Motor neuron (in vitro differentiated cells): ENCODE data around the gene ZCCHC13. TPM values are rescaled to one million over a fixed set of nuclear protein-coding genes. Genes with fewer than 3 reads are reported as not detected.
"Not testable (repeated sequence)": the region's sequence is repeated elsewhere in the genome, so short reads cannot be mapped to it uniquely, and the experiment has no call there.

ENCODE experiments used
- ATAC-seq, 8 experiments: fragments of 200-7000 bp; cut with Tn5 transposase; replicated peaks in 6 of 8; 2 replicates each; pipeline ENCODE4 v1.8.0; 2021; ENCODE audit warnings: mild to moderate bottlenecking in 8 of 8, moderate library complexity in 8 of 8
- H3K27ac ChIP-seq, 2 donors: fragments of 250-450 bp; sonication (Bioruptor Pico); 2 replicates each; pipeline ENCODE4 v1.9.0; 2021; ENCODE audit warnings: antibody characterized with exemption in 2 of 2, mild to moderate bottlenecking in 2 of 2, moderate library complexity in 1 of 2
- H3K4me1 ChIP-seq, 2 donors: fragments of 250-450 bp; sonication (Bioruptor Pico); replicated peaks in 1 of 2; 2 replicates each; pipeline ENCODE4 v1.6.1; 2021; ENCODE audit warnings: antibody characterized with exemption in 2 of 2, mild to moderate bottlenecking in 2 of 2, moderate library complexity in 1 of 2
- H3K4me3 ChIP-seq, 5 donors: fragments of 250-450 bp; sonication (Bioruptor Pico); 2 replicates each; pipeline ENCODE4 v1.9.0; 2021; ENCODE audit warnings: antibody characterized with exemption in 5 of 5, mild to moderate bottlenecking in 5 of 5, moderate library complexity in 4 of 5
- WGBS, 10 experiments: fragments of 450-650 bp; shearing (Covaris generic); methylation state at CpG; one replicate each; pipeline ENCODE4 v1.0.0; 2022; 5-methylcytosine and 5-hydroxymethylcytosine counted together
- in situ Hi-C, 9 experiments: fragments of 400-800 bp; cut with MboI; loops; one replicate each; pipeline ENCODE4 v1.15.0; 2021; ENCODE audit warnings: low sequenced_read_pairs in 9 of 9, low pct_unique_long_range_greater_than_20kb in 2 of 9; ENCODE audit not compliant: unreplicated experiment in 9 of 9
- total RNA-seq, 8 experiments: library from RNA; unstranded; fragments of 300-600 nt; gene quantifications; 2 replicates each; pipeline versions ENCODE4 v1.2.3 to v1.2.4, GENCODE V29; 2022

Gene ZCCHC13
- under 1 TPM in 1 of 8 experiments, not detected in 7; 0.52 TPM for total RNA-seq

DNA sequence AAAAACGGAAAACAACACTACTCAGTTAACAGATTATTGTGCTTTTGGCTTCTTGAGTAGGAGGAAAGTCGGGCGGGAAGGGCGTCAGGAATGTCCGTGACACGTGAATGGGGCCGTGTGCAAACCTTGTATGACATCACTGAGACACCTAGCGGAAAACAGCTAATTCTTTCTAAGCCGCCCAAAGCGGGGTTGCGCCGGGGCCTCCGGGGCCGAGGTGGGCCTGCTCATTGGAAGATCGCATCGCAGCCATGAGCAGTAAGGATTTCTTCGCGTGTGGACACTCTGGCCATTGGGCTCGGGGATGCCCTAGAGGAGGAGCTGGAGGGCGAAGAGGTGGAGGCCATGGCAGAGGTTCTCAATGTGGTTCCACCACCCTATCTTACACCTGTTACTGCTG, at the start of gene ZCCHC13:
ZCCHC13 (plus strand) TSS at position 165 of the 400 bp plus-strand sequence; CDS start at position 252, 87 bp downstream.
- no peak for ATAC-seq
- H3K27ac ChIP-seq: no peak within 1 kb of the TSS
- in situ Hi-C loops: no loop called here
- H3K4me3 ChIP-seq: no peak within 1 kb of the TSS
- no peaks in the 10 kb centered on the region for H3K4me1 ChIP-seq
- 53 to 68% methylated on average over 3 to 12 of the region's 20 CpGs; no CpG with 5 or more reads in 8 of the 10 experiments for WGBS, 10 experiments

DNA sequence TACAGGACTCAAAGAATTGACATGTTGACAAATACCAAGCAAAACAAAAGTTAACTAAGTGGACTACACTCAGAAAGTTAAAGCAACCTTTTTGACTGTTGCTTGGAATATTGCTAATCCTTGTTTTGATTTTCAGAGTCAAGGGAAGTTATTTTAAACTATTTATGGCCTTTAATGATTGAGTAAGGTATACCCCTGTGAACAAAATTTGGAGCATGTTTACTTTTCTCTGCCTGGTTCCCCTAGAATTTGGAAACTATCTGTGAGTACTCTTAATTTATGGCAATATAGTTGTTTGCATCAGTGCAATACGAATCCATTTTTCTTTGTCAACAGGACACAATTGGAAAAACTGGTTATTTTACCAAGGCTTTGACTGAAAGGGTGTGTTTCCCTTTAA, 45.9 kb upstream of the ZCCHC13 start:
- H3K4me1 ChIP-seq, H3K27ac ChIP-seq, ATAC-seq, H3K4me3 ChIP-seq, in situ Hi-C loops: not testable (repeated sequence)
- 29 to 100% (median 70%) methylated on average over 1 of the region's 1 CpG; no CpG with 5 or more reads in 7 of the 10 experiments for WGBS, 10 experiments

DNA sequence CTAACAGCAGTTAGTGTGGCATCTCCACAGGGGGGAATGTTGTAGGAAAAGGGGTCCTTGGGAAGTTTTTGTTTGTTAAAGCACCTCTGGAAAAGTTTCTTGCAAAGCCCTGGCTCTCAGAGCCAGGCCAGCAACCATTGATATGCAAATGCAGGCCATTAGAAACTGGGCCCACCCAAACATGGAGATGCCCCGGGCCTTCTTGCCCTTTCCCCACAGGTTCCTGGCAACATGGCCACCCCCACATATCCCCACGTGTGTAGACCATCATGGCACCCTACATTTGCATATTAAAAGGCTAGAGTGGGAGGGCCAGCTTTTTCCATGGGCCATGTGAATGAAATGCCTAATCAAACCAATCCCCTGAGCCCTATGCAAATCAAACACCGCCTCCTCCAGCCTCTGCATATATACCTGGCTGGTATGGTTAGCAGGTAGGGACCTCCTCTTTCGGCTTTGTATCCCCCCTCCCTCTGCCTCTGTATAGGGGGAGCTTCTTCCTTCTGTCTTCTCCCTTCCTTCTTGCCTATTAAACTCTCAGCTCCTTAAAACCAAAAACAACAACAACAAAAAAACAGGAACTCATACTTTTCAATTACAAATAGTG, 44.0 kb upstream of the ZCCHC13 start:
- ATAC-seq: peak in 1 of 8 experiments; percentile 63
- H3K4me3 ChIP-seq: no peak overlapping the region
- H3K27ac ChIP-seq: no peak overlapping the region
- in situ Hi-C loops: no loop called here
- WGBS, 10 experiments: 53% methylated on average over 2 of the region's 4 CpGs; no CpG with 5 or more reads in 9 of the 10 experiments
- no peaks in the 10 kb centered on the region for H3K4me1 ChIP-seq

DNA sequence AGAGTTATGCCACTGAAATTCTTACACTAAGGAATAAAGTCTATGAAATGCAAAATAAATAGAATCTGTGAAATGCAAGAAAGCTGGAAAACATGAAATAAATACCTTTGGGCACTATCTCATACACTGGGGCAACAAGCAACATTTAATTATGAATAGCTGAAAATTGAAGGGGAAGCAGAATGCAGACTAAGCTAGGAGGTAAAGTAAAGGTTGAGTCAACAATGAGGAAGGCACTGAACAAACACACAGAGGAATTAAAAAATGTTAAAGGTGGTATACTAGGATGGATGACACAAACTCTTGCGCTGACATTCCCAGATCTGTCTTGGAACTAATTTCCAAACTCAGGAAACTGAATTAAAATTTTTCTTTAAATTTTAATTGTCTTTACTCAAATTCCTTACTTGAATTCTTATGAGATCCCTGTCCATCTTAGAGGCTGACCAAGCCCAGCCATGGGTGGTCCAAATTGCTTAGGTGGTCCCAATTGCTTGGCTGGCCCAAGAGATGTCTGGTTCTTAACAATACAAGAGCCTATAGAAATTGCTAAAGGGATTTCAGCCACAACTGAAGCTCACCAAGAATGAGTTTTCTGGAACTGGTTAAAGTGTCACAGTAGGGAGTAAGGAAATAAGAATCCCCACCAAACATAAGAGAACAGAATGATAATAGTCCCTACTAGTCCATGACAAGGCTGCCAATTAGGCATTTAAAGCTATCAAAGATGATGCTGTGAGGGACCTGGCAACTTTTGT, 41.3 kb upstream of the ZCCHC13 start:
- H3K4me3 ChIP-seq: no peak overlapping the region
- in situ Hi-C loops: no loop called here
- peak in 1 of 8 experiments; percentile 79 for ATAC-seq
- H3K4me1 ChIP-seq: no peaks in the 10 kb centered on the region
- no peak overlapping the region for H3K27ac ChIP-seq
- 38 to 100% (median 80%) methylated on average over 1 of the region's 1 CpG; no CpG with 5 or more reads in 5 of the 10 experiments for WGBS, 10 experiments

DNA sequence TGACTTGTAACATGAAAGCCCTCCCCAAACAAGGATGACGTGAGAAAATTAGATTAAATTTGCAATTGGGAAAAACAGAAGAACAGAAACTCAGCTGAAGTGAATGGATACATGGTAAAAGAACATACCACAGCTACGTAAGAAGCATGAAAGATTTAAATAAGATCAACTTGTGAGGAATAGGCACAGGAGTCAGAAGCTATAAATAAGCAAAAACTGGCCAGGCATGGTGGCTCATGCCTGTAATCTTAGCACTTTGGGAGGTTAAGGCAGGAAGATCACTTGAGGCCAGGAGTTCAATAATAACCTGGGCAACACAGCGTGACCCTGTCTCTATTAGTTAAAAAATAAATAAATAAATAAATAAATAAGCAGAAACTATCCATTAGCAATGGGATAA, 33.6 kb upstream of the ZCCHC13 start:
- WGBS, 10 experiments: 34 to 100% (median 100%) methylated on average over 1 to 3 of the region's 3 CpGs; no CpG with 5 or more reads in 3 of the 10 experiments
- Histone ChIP-seq H3K4me3 (no peak overlapping the region), H3K4me1 (no peaks in the 10 kb centered on the region), H3K27ac (no peak overlapping the region)
- in situ Hi-C loops: no loop called here
- no peak for ATAC-seq

DNA sequence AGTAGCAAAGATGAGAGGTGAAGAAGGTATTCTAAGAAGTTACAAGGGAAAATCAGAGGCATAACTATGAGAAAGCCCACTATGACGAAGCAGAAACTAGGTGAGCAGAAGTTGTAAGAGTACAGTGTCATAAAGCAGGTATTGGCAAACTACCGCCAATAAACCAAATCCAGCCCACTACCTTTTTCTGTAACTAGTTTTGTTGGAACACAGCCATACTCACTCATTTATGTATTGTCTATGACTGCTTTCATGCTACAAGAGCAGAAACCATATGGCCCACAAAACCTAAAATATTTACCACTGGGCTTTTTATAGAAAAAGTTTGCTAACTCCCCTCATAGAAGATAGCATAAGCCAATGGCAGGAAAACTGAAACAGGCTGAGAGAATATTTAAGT, 31.8 kb upstream of the ZCCHC13 start:
- in situ Hi-C loops: no loop called here
- 61 to 100% (median 100%) methylated on average over 1 to 2 of the region's 2 CpGs; no CpG with 5 or more reads in 4 of the 10 experiments for WGBS, 10 experiments
- Histone ChIP-seq H3K27ac (no peak overlapping the region), H3K4me1 (no peaks in the 10 kb centered on the region), H3K4me3 (no peak overlapping the region)
- ATAC-seq: no peak

DNA sequence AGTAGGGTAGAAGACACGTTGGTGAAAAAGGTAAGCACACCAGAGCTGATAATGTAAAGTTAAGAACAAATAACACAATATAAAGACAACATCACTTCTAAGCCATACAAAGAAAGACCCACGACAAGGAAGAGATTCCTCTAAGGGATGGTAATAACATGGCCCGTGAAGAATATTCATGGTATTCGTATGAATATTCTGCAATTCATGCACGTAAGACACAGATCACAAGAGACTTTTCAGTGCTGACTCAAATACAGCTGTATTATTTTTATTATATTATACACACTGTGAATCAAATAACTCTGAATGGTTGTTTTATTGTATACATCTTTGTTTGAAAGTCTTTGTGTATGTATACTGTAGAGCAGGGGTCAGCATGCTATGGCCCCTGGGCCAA, 29.5 kb upstream of the ZCCHC13 start:
- H3K4me1 ChIP-seq: no peaks in the 10 kb centered on the region
- in situ Hi-C loops: no loop called here
- no peak overlapping the region for H3K27ac ChIP-seq
- H3K4me3 ChIP-seq: no peak overlapping the region
- ATAC-seq: peak in 3 of 8 experiments; percentile 87 to 96 (median 93)
- WGBS, 10 experiments: 0 to 60% (median 35%) methylated on average over 1 to 5 of the region's 5 CpGs; no CpG with 5 or more reads in 5 of the 10 experiments

DNA sequence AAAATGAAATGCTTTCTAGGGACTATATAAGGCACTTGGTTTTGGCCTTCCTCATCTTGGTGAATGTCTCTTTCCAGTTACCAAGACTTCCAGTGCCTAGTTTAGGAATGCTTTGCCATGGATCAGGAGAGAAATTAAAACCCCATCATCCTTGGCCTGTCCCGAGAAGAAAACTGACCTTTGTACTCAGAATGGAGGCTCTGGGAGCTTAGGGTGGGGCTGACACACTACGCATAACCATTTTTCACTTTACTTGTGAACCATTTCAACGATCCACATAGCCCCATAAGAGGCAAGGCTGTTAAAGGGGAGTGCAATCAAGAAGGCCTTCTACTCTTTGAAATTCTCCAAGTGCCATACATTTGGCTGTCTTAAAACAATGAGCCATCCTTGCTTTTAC, 26.7 kb upstream of the ZCCHC13 start:
- ATAC-seq: peak in 1 of 8 experiments; percentile 45
- H3K4me1 ChIP-seq: no peaks in the 10 kb centered on the region
- H3K27ac ChIP-seq: no peak overlapping the region
- 17 to 83% (median 20%) methylated on average over 1 to 2 of the region's 3 CpGs; no CpG with 5 or more reads in 7 of the 10 experiments for WGBS, 10 experiments
- in situ Hi-C loops: no loop called here
- H3K4me3 ChIP-seq: no peak overlapping the region

DNA sequence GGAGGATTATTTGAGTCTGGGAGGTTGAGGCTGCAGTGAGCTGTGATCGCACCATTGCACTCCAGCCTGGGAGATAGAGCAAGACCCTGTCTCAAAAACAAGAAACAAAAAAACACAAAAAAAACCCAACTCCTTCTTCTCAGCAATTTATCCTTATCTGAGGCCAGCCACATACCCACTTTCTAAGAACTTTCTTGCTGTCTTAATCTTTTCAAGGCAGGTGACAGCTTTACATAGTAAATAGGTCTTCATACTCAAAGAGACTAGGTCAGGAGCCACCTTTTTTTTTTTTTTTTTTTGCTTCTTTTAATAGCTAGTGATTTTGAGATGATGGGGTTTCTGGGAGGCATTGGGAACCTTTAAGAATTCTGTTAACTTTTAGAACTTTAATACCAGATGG, 26.1 kb upstream of the ZCCHC13 start:
- ATAC-seq: no peak
- H3K4me1 ChIP-seq: no peaks in the 10 kb centered on the region
- in situ Hi-C loops: no loop called here
- 100% methylated on average over 1 of the region's 1 CpG; no CpG with 5 or more reads in 9 of the 10 experiments for WGBS, 10 experiments
- no peak overlapping the region for H3K27ac ChIP-seq
- no peak overlapping the region for H3K4me3 ChIP-seq

DNA sequence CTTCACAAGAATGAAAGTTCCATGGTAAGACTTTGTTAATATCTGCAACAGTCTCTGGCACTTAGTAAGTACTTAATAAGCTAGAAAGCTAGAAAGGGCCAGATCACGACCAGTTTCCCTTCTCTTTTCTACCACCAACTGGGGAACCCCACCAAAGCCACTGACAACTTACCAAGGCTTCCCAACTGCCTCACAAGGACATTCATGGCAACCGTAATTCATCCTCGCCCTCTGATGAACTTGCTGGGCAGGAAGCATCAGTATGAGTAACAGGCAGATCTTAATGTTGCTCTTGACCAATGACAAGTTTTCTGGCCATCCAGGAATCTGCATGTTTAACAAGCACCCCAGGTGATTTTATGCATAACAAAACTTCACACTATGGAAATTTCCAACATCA, 23.2 kb upstream of the ZCCHC13 start:
- in situ Hi-C loops: no loop called here
- 56 to 100% (median 81%) methylated on average over 1 to 3 of the region's 3 CpGs; no CpG with 5 or more reads in 7 of the 10 experiments for WGBS, 10 experiments
- Histone ChIP-seq H3K4me1 (no peaks in the 10 kb centered on the region), H3K4me3 (no peak overlapping the region), H3K27ac (no peak overlapping the region)
- ATAC-seq: no peak

DNA sequence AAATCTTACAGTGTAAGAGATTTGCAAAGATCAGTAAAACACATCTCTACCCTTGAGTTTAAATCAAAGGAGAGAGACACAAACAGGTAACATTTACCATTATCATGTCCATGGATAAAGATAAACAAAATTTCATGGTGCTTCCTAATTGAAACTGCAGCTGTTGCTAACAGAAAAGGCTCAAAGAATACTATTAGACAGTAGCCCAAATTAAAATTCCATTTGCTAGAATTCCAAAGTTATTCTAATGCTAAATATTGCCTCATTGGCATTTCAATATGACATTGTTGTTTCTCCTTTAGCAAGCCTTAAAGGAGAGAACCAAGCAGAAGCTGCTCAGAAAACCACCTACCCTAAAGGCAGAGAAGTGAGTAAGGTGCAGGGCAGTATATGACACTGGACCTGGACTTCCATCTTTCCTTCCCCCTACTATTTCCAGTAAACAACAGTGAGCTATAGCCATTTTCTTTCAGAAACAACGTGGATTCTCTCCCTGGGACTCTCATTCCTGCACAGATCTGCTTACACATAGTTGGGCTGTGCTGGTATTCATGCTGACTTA, 19.5 kb upstream of the ZCCHC13 start:
- 0% methylated on average over 1 of the region's 1 CpG; no CpG with 5 or more reads in 8 of the 10 experiments for WGBS, 10 experiments
- Histone ChIP-seq H3K27ac (no peak overlapping the region), H3K4me3 (no peak overlapping the region), H3K4me1 (no peaks in the 10 kb centered on the region)
- in situ Hi-C loops: no loop called here
- ATAC-seq: peak in 1 of 8 experiments; percentile 24

DNA sequence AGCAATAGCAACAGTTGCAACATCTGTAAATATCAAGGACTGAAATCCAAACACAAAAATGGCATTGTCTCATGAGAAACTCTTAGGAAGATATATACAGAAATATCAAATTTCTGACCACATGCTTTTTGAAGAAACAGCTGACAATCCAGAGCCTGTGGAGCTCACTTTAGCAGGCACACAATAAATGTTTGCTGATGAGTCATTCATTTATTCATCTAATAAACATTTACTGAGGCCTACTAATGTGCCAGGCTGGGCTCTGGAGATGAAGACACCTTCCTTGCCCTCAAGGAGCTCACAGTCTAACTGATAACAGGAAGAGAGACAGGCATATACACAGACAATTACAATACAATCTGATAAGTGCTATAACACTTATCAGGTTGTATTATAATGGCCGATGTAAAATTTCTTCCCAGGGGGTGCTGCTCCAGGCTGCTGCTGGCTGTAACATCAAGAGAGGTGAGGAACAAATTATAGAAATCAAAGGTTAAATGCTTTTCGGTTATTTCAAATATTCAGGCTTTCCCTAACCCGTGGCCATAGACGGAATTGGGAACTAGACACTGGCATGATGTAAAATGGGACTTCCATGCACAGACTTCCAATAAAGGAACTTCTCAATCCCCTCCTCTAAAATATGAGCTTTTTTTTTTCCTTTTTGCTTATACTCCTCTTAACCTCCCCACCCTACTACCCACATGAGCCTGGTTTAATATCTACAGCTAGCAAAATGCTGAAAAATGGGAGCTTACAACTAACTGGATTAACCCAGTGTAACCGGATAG, 16.8 kb upstream of the ZCCHC13 start:
- H3K4me1 ChIP-seq: no peaks in the 10 kb centered on the region
- in situ Hi-C loops: no loop called here
- WGBS, 10 experiments: 29 to 100% (median 92%) methylated on average over 1 to 5 of the region's 5 CpGs; no CpG with 5 or more reads in 4 of the 10 experiments
- H3K27ac ChIP-seq: no peak overlapping the region
- H3K4me3 ChIP-seq: no peak overlapping the region
- ATAC-seq: peak in 1 of 8 experiments; percentile 36
